Measurements from ENCODE around the gene CSNK1E.
"Not testable (repeated sequence)": the region's sequence is repeated elsewhere in the genome, so short reads cannot be mapped to it uniquely, and the experiment has no call there.

CSNK1E gene

GRCh38 chr22:38317122-38317994 is at the start of gene CSNK1E:
TSS of gene CSNK1E (minus strand) at chr22:38317433. CDS start at chr22:38314157, 3,276 bp downstream.
- in situ Hi-C loops (cut with HindIII; ENCODE audit: low sequenced_read_pairs): no loop called here

- in situ Hi-C loops (cut with HindIII; ENCODE audit: low sequenced_read_pairs): not testable (repeated sequence)
Measured at GRCh38 chr22:38365829-38366228, 48.6 kb upstream of the CSNK1E start.

GRCh38 chr22:38365174-38365573 is 47.9 kb upstream of the CSNK1E start:
- in situ Hi-C loops (cut with HindIII; ENCODE audit: low sequenced_read_pairs): not testable (repeated sequence)

GRCh38 chr22:38360560-38360959 is 43.3 kb upstream of the CSNK1E start:
- in situ Hi-C loops (cut with HindIII; ENCODE audit: low sequenced_read_pairs): not testable (repeated sequence)

- in situ Hi-C loops (cut with HindIII; ENCODE audit: low sequenced_read_pairs): not testable (repeated sequence)
Measured at GRCh38 chr22:38359817-38360216, 42.6 kb upstream of the CSNK1E start.

GRCh38 chr22:38357971-38358370 is 40.7 kb upstream of the CSNK1E start:
- in situ Hi-C loops (cut with HindIII; ENCODE audit: low sequenced_read_pairs): not testable (repeated sequence)

DNA sequence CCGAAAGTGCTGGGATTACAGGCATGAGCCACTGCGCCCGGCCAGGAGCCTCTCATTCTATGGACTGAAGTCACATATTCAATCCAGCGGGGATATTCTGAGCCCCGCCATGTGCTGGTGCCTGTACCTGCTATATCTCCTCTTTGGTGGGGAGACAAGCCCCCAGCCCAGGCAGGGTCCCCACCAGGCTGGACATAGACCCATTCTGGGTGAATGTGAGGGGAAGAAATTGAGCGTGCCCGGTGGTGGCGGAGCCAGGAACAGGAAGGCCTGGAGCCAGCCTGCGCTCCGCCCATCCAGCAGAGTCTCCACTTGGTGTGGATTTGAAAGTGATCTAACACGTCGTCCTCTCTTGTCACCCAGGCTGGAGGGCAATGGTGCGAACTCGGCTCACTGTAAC is 38.0 kb upstream of the CSNK1E start:
- in situ Hi-C loops (cut with HindIII; ENCODE audit: low sequenced_read_pairs): no loop called here

DNA sequence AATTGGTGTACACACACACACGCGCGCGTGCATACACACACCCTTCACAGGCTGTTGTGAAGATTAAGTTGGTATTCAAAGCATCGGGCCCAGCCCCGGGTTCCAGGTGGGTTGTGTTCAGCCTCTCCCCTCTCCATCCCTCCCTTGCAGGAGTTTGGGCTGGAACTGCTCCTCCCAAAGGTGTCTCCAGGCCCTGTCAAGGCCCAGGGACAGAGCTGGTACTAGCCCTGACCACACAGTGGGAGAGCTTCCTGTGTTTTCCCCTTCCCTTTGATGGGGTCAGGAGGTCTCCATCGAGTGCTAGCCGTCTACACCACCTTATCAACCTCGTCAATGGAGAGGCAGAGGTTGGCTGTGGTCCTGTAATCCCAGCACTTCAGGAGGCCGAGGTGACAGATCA is 36.5 kb upstream of the CSNK1E start:
- in situ Hi-C loops (cut with HindIII; ENCODE audit: low sequenced_read_pairs): no loop called here

DNA sequence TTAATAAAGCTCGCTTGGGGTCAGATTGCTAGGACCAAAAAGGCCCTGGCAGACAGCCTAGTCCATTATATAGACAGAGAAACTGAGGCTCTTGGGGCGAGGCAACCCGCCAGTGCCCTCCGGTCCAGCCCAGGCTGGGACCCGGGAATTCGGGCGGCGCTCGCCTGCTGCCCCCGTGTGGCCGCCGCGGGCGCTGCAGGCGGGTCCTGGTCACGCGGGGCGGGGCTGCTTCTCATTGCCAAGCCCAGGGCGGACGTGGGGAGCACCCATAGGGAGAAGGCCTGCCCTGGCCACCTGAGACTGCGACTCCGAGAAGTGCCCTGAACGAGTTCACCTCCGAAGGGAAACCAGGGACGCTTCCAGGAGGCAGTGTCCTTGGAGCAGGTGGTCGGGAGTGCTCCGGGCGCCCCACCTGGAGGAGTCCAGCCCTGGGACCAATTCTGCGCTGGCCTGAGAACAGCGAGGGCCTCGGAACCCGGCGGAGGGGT is 36.0 kb upstream of the CSNK1E start:
- in situ Hi-C loops (cut with HindIII; ENCODE audit: low sequenced_read_pairs): no loop called here

- in situ Hi-C loops (cut with HindIII; ENCODE audit: low sequenced_read_pairs): no loop called here
Measured at GRCh38 chr22:38352436-38352835, 35.2 kb upstream of the CSNK1E start.

DNA sequence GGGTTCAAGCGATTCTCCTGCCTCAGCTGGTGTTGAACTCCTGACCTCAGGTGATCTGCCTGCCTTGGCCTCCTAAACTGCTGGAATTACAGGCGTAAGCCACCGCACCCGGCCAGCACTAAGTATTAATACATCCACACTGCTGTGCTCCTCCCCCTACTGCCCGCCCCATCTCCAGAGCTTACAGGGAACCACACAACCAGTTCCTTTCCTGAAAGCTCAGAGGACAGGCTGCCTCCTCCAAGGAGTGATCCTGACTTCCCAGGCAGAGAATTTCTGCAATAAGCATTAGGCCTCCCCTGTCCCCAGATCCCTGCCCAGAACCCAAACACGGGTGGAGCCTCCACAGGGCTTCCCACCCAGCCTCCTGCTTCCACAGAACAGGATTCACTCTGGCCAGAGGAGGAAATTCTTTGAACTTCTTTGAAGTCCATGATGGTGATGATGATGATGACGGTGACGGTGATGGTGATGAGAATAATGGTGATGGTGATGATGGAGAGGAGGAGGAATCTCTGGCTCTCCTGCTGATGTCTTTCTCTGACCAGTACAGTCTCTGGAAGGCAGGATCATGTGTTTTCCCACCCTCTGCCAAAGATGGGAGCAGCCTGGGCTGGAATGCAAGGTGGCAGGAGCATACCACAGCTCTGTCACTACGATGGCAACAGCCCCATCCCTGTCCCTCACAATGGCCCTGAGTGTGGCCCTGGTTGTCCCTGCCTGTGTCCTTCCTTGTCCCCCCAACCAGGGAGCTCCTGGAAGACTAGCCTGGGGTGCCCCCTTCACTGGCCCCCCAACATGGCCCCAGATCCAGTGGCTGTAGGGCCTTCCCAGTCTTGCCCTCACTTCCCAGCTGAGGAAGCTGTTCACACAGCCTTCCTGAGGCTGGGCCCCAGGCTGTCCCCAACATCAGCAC is 33.5 kb upstream of the CSNK1E start:
- in situ Hi-C loops (cut with HindIII; ENCODE audit: low sequenced_read_pairs): no loop called here

- in situ Hi-C loops (cut with HindIII; ENCODE audit: low sequenced_read_pairs): no loop called here
Measured at GRCh38 chr22:38348751-38349496, 31.7 kb upstream of the CSNK1E start.

GRCh38 chr22:38347944-38348750 is 30.9 kb upstream of the CSNK1E start:
- in situ Hi-C loops (cut with HindIII; ENCODE audit: low sequenced_read_pairs): no loop called here

GRCh38 chr22:38347181-38347943 is 30.1 kb upstream of the CSNK1E start:
- in situ Hi-C loops (cut with HindIII; ENCODE audit: low sequenced_read_pairs): no loop called here

DNA sequence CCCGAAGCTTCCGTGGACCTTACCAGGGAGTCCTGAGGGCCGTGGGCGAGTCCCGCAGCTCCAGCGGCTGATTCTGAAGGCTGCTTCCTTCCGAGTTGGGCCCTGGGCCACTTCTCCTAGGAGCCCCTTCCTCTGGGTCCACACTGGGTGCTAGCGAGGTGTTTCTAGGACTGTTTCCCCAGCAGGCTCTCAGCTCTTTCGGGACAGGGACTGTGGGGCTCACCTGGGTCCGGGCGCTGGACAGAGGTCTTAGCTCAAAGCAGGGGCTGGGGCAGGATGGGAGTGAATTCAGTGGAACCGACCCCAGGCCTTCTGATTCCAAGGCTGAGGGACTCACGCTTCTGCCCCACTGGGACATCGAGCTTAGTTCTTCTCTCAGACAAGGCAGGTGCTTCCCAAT is 29.3 kb upstream of the CSNK1E start:
- in situ Hi-C loops (cut with HindIII; ENCODE audit: low sequenced_read_pairs): no loop called here

DNA sequence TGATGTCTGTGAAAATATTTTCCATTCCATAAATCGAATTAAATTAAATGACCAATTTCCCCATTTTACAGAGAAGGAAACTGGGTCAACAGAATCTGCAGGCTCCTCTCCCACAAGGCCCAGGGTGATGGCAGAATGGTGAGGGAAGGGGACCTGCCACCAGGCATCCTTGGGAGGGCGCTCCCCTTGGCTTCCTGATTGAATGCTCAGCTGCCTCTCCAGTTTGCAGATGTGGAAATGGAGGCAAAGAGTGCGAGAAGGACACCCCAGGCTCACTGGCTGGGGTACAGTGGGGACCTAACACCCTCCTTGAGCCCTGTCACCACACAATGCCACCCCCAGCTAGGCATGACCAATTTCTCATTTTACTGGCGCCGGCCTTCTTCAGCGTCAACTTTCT is 28.5 kb upstream of the CSNK1E start:
- in situ Hi-C loops (cut with HindIII; ENCODE audit: low sequenced_read_pairs): no loop called here

- in situ Hi-C loops (cut with HindIII; ENCODE audit: low sequenced_read_pairs): not testable (repeated sequence)
Measured at GRCh38 chr22:38339893-38340292, 22.7 kb upstream of the CSNK1E start.

- in situ Hi-C loops (cut with HindIII; ENCODE audit: low sequenced_read_pairs): no loop called here
Measured at GRCh38 chr22:38338772-38339379, 21.6 kb upstream of the CSNK1E start.

DNA sequence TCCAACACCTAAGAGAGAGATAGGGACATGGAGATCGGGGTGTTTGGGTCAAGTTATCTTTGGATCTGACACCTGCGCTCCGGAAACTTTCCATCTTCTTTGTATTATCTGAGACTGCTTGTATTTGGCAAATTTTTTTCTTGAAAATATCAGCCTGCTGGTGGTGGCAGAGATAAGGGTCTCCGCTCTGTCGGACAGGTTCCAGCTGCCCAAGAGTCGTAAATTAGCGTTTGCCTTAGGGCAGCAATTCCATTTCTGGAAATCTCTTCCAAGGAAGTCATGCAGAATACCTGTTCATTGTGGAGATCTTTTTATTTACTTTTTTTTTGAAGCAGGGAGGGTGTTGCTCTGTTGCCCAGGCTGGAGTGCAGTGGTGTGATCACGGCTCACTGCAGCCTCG is 19.5 kb upstream of the CSNK1E start:
- in situ Hi-C loops (cut with HindIII; ENCODE audit: low sequenced_read_pairs): no loop called here

Measured in DLD1 (cell line).